H9 (cell line): Measurements from ENCODE around the gene ANKRD29. TPM values are rescaled to one million over a fixed set of nuclear protein-coding genes. Genes with fewer than 3 reads are reported as not detected.

Experiments
- DNase-seq: peaks from one replicate; pipeline ENCODE4 v3.0.0-alpha.2; 2017
- H2AFZ ChIP-seq: one replicate; pipeline ENCODE4 v1.6.1; 2013; ENCODE audit warnings: mild to moderate bottlenecking, low read length, control low read depth, moderate library complexity
- H2AK5ac ChIP-seq: 2 replicates; pipeline ENCODE4 v1.6.1; 2013; ENCODE audit warnings: low read length, control low read depth, mixed read lengths; ENCODE audit not compliant: insufficient read length
- H2BK120ac ChIP-seq: one replicate; pipeline ENCODE4 v1.6.1; 2013; ENCODE audit warnings: low read depth, mild to moderate bottlenecking, low read length, control low read depth, inconsistent platforms; ENCODE audit not compliant: poor library complexity, severe bottlenecking
- H2BK12ac ChIP-seq: 2 replicates; pipeline ENCODE4 v1.6.1; 2013; ENCODE audit warnings: low read length, control low read depth, mixed read lengths, low read depth; ENCODE audit not compliant: insufficient read length
- H2BK15ac ChIP-seq: 2 replicates; pipeline ENCODE4 v1.6.1; 2013; ENCODE audit warnings: low read depth, low read length, control low read depth
- H2BK20ac ChIP-seq: one replicate; pipeline ENCODE4 v1.6.1; 2013; ENCODE audit warnings: low read depth, mild to moderate bottlenecking, low read length, control low read depth, inconsistent platforms; ENCODE audit not compliant: poor library complexity, severe bottlenecking
- H2BK5ac ChIP-seq: 2 replicates; pipeline ENCODE4 v1.6.1; 2013; ENCODE audit warnings: low read length, control low read depth, mixed read lengths; ENCODE audit not compliant: insufficient read length
- H3K14ac ChIP-seq: 2 replicates; pipeline ENCODE4 v1.6.1; 2013; ENCODE audit warnings: low read length, control low read depth; ENCODE audit not compliant: insufficient read depth
- H3K18ac ChIP-seq: 2 replicates; pipeline ENCODE4 v1.6.1; 2013; ENCODE audit warnings: low read depth, mild to moderate bottlenecking, mixed read lengths, low read length, control low read depth; ENCODE audit not compliant: insufficient read length
- H3K23ac ChIP-seq: 2 replicates; pipeline ENCODE4 v1.6.1; 2013; ENCODE audit warnings: low read length, control low read depth, mixed read lengths, low read depth; ENCODE audit not compliant: insufficient read length
- H3K23me2 ChIP-seq: 2 replicates; pipeline ENCODE4 v1.6.1; 2013; ENCODE audit warnings: low read depth, mild to moderate bottlenecking, mixed read lengths, low read length, control low read depth; ENCODE audit not compliant: insufficient read length, poor library complexity, severe bottlenecking
- H3K27ac ChIP-seq: 2 replicates; pipeline ENCODE4 v1.5.1; 2013; ENCODE audit warnings: low read length, control low read depth, mixed read lengths, low read depth; ENCODE audit not compliant: insufficient read length
- H3K27me3 ChIP-seq: 2 replicates; pipeline ENCODE4 v1.6.1; 2013; ENCODE audit warnings: low read length, control low read depth, inconsistent platforms; ENCODE audit not compliant: insufficient read depth
- H3K4ac ChIP-seq: 2 replicates; pipeline ENCODE4 v1.6.1; 2013; ENCODE audit warnings: low read depth, mild to moderate bottlenecking, control low read depth, inconsistent platforms, low read length, moderate library complexity
- H3K4me1 ChIP-seq: 2 replicates; pipeline ENCODE4 v1.6.1; 2013; ENCODE audit warnings: low read length, control low read depth, inconsistent platforms; ENCODE audit not compliant: insufficient read depth
- H3K4me2 ChIP-seq: 2 replicates; pipeline ENCODE4 v1.6.1; 2013; ENCODE audit warnings: low read length, control low read depth, mixed read lengths; ENCODE audit not compliant: insufficient read length, insufficient read depth
- H3K56ac ChIP-seq: 2 replicates; pipeline ENCODE4 v1.6.1; 2013; ENCODE audit warnings: low read depth, mild to moderate bottlenecking, mixed read lengths, low read length, control low read depth; ENCODE audit not compliant: insufficient read length
- H3K79me1 ChIP-seq: 2 replicates; pipeline ENCODE4 v1.6.1; 2013; ENCODE audit warnings: low read depth, mild to moderate bottlenecking, moderate library complexity, low read length, control low read depth, inconsistent platforms; ENCODE audit not compliant: insufficient read depth, poor library complexity, severe bottlenecking
- H3K79me2 ChIP-seq: 2 replicates; pipeline ENCODE4 v1.6.1; 2013; ENCODE audit warnings: low read length, control low read depth, inconsistent platforms; ENCODE audit not compliant: insufficient read depth
- H3K9ac ChIP-seq: 2 replicates; pipeline ENCODE4 v1.6.1; 2013; ENCODE audit warnings: low read length, control low read depth, mixed read lengths; ENCODE audit not compliant: insufficient read length; ENCODE audit errors: extremely low read depth
- H3K9me3 ChIP-seq: one replicate; pipeline ENCODE4 v1.6.1; 2013; ENCODE audit warnings: low read depth, low read length, inconsistent platforms; ENCODE audit not compliant: control insufficient read depth
- H3T11ph ChIP-seq: one replicate; pipeline ENCODE4 v1.6.1; 2013; ENCODE audit warnings: mild to moderate bottlenecking, low read length, control low read depth, inconsistent platforms
- H4K20me1 ChIP-seq: one replicate; pipeline ENCODE4 v1.6.1; 2013; ENCODE audit not compliant: control insufficient read depth, insufficient read length, insufficient read depth
- H4K5ac ChIP-seq: 2 replicates; pipeline ENCODE4 v1.6.1; 2013; ENCODE audit warnings: low read depth, mild to moderate bottlenecking, mixed read lengths, low read length, control low read depth; ENCODE audit not compliant: insufficient read length
- H4K8ac ChIP-seq: replicated peaks from 2 replicates; pipeline ENCODE4 v1.6.1; 2013; ENCODE audit warnings: low read length, control low read depth, mixed read lengths, low read depth; ENCODE audit not compliant: insufficient read length
- H4K91ac ChIP-seq: 2 replicates; pipeline ENCODE4 v1.6.1; 2013; ENCODE audit warnings: low read depth, mild to moderate bottlenecking, moderate library complexity, mixed read lengths, low read length, control low read depth; ENCODE audit not compliant: insufficient read length
- H3K27ac Mint-ChIP-seq, 3 experiments: 2 replicates in 2 of 3; 3 replicates in 1 of 3; pipeline ENCODE4 v1.8.0; 2020 to 2021; ENCODE audit warnings: mixed read lengths in 3 of 3, mild to moderate bottlenecking in 1 of 3, moderate library complexity in 1 of 3
- H3K27me3 Mint-ChIP-seq: 2 replicates; pipeline ENCODE4 v1.8.0; 2021; ENCODE audit warnings: low read depth, mild to moderate bottlenecking, moderate library complexity, mixed read lengths
- H3K36me3 Mint-ChIP-seq, 3 experiments: 2 replicates in 2 of 3; 3 replicates in 1 of 3; pipeline ENCODE4 v1.8.0; 2020 to 2021; ENCODE audit warnings: low read depth in 3 of 3, mixed read lengths in 3 of 3; ENCODE audit not compliant: insufficient read depth in 1 of 3
- H3K4me1 Mint-ChIP-seq, 2 experiments: 2 replicates each; pipeline ENCODE4 v1.8.0; 2020; ENCODE audit warnings: mixed read lengths in 2 of 2
- H3K4me3 Mint-ChIP-seq, 2 experiments: 2 replicates in 1 of 2; 3 replicates in 1 of 2; pipeline ENCODE4 v1.8.0; 2020 to 2021; ENCODE audit warnings: mild to moderate bottlenecking in 2 of 2, mixed read lengths in 2 of 2, moderate library complexity in 1 of 2
- H3K9me3 Mint-ChIP-seq, 2 experiments: 2 replicates in 1 of 2; 3 replicates in 1 of 2; pipeline ENCODE4 v1.8.0; 2020; ENCODE audit warnings: mild to moderate bottlenecking in 2 of 2, mixed read lengths in 2 of 2, moderate library complexity in 1 of 2
- CTCF ChIP-seq: fragments of 200-600 bp; sonication (generic); conservative IDR thresholded peaks from 3 replicates; pipeline ENCODE4 v1.8.0; 2021; ENCODE audit warnings: antibody characterized with exemption, mild to moderate bottlenecking
- WGBS: extraction: QIAGEN DNeasy Blood & Tissue Kit; methylation state at CpG from one replicate; pipeline ENCODE4 v1.1.7; 2013; ENCODE audit warnings: missing lambda C conversion rate, low lambda C conversion rate, mixed read lengths; ENCODE audit not compliant: insufficient read length; ENCODE audit errors: extremely low coverage; 5-methylcytosine and 5-hydroxymethylcytosine counted together
- total RNA-seq: library from RNA; stranded (reverse); gene quantifications from 2 replicates; pipeline ENCODE4 v1.2.1, GENCODE V29; 2021

The ANKRD29 gene
- total RNA-seq, 1 experiment from 2014 or later, result 2.1 TPM

DNA sequence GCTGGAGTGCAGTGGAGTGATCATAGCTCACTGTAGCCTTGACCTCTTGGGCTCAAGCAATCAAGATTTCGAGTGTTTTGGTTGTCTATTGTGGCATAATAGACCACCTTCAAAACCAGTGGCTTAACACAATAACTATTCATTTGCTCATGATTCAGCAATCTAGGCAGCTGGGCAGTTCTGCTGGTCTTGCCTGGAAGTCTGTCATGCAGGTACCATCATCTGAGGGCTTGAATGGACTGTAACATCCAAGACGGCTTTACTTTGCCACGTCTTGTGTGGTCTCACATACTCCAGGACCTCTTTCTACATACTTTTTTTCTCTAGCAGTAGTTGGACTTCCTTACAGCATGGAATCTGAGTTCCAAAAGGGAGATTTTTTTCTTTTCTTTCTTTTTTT is 13.2 kb upstream of the ANKRD29 start:
- Histone ChIP-seq H2BK12ac (no peak overlapping the region), H3K14ac (no peak overlapping the region), H3K9ac (no peak overlapping the region), H4K5ac (no peak overlapping the region), H4K20me1 (no peaks in the 10 kb centered on the region), H2BK120ac (no peak overlapping the region), H3K23ac (no peak overlapping the region), H2BK5ac (no peak overlapping the region), H3K56ac (no peak overlapping the region), H3K79me1 (no peaks in the 10 kb centered on the region), H3K79me2 (no peaks in the 10 kb centered on the region), H3K18ac (no peak overlapping the region), H4K91ac (no peak overlapping the region), H3K4me2 (no peak overlapping the region), H3K4me1 (no peaks in the 10 kb centered on the region), H3K27ac (no peak overlapping the region), H2AFZ (no peak overlapping the region), H3K23me2 (no peaks in the 10 kb centered on the region), H3K4ac (no peak overlapping the region), H2BK15ac (no peak overlapping the region), H3T11ph (no peak overlapping the region), H3K27me3 (no peaks in the 10 kb centered on the region), H4K8ac (no peak overlapping the region), H2BK20ac (no peak overlapping the region), H2AK5ac (no peak overlapping the region), H3K9me3 (no peaks in the 10 kb centered on the region)
- Mint-ChIP-seq H3K9me3 (no peaks in the 10 kb centered on the region), H3K4me3 (no peak overlapping the region), H3K27me3 (peaks cover 5% of the 10 kb centered on the region; the same call in 1 of the 2 replicates), H3K4me1 (peaks cover 3 to 7% of the 10 kb centered on the region in 2 experiments; a peak in 3 of 4 replicates), H3K27ac (no peak overlapping the region), H3K36me3 (no peaks in the 10 kb centered on the region)
- no peak for DNase-seq
- no peak for TF ChIP-seq CTCF
- WGBS, result no CpG with 5 or more reads among the region's 3 CpGs
